Amygdala (tissue), 56 donors: ENCODE data around the gene HMCN1.
"Not testable (repeated sequence)": the region's sequence is repeated elsewhere in the genome, so short reads cannot be mapped to it uniquely, and the experiment has no call there.

Experiments
- DNase-seq, 56 donors: peaks; one replicate each; lab custom pipeline; 2025; lab: John Stamatoyannopoulos, UW

Gene HMCN1

DNA sequence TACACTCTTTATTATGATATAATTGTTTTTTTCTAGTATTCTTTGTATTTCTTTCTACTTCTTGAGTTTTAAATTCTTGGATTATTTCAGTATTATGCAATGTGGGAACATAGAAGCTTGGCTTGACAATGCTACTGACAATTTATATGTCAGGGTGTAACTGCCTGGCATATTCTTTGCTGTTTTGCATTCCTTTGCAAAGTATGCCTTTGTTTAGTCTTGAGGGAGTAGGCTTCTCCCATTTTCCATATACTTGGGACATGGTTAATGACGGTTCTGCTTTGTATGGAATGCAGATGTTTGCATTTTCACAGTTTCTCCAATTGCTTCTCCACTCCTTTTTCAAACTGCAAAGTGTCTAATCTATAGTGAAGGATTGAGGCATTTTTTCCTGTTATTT lies 109.8 kb downstream of the HMCN1 start:
- no peak for DNase-seq

DNA sequence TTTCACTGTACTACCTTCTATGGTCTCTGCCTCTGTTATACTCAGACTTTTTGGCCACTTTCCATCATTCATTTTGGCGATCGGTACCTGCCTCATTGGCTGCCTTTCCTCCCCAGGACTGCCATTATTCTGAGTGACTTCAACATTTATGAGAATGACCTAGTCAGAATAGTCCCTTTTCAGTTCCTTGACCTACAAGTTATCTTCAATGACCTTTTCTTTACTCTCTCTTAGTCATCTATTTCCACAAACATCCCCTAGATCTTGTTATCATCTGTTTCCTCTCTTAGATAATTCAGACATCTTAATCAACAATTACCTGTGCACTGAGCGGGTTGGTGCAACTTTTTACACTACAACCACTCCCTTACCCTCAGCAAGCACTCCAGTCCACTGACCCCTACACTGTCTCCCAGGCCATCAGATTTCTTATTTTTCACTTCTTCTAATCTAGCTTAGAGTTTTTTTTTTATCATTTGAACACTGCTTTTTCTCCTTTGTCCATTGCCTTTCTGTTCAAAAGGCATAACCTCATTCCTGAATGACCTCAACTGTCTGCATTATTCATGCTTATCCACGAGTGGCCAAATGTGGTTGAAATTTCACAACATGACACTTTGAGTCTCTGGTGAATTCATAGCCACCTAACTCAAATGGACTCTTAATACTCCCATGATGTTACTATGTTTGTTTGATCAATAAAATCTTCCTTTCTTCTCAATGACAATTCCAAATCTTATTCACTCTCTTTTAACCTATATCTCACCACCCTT lies 112.7 kb downstream of the HMCN1 start:
- no peak for DNase-seq

DNA sequence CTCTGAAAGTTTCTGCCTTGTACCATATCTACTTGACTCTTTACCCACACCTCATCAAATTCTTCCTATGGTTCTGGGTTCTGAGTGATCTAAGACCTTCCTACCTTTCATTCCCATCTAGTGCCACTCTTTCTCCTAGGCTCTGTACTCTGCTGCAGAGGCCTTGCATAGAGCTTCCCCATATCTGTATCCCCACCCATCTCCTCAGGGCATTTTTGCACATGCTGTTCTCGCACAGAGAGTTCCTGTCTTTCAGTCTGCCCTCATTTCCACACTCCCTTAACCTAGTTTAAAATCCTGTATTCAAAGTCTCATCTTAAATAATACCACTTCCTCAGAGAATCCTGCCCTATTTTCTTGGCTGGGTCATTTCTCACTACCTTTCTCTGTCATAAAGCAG lies 114.8 kb downstream of the HMCN1 start:
- DNase-seq, result no peak

DNA sequence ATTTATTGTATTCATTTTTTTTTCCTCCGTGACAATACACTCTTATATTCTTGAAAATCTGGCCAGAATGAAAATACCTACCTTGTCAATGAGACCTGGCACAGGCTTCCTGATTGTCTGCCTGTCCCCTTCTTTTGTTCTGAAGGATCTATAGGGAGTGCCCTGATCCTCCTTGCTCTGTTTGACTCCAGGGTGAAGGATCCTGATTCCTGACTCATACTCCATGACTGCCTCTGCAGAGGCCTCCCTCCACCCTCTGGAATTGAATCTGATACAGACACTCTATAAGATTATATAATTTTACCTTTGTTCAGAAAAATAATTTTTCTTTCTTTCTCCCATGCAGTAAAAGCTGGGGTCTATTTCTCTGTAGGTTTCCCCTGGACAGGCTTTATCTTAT lies 116.2 kb downstream of the HMCN1 start:
- DNase-seq, result no peak

DNA sequence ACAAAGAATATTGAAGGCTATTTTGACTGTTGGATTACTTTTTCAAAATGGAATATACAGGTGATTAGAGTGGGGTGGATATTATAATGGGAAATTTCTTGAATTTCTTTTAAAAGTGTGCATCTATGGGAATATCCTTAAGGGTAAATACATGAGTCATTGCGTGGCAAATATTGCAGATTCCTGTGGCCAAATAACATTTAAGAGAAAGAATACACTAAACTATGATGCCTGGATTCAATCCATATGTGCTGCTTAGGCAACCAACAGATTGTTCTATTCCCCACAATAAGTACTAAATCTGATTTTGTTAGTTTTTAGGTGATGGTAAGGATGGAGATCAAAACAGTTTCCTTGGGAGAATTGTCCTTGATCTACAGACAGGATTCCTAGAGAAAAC lies 119.5 kb downstream of the HMCN1 start:
- no peak for DNase-seq

DNA sequence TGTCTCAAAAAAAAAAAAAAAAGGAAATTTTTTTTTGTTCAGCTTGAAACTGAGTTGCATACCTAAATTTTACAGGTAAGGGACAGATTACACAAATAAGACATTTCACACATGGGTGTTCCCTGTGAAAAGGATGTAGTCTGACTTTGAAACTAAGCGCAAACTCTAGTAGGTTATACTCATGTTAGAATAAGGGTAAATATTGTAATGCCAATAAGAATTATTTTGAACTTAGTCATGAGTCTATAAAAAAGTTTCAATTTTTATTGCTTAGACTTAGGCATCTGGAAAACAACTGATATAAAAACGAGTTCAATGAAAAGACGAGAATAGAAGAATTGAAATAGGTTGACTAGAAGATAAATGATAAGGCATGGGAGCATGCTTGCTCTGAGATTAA lies 122.3 kb downstream of the HMCN1 start:
- no peak for DNase-seq

DNA sequence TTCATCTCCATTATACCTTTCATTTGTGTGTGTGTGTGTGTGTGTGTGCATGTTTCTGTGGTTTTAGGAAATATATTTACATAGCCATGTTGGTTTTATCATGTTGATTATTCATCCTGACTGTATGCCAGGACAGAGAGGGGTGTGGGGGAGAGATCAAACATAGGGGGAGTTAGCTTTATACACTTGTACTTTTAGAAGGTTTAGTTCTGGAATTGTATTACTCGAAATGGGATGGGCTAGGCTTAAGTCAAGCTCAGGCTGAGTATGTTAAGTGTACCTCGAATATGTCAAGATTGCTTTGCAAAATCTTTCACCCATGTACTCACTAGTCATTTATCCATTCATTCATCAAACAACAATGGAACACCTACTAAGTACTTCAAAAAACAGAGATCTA lies 123.3 kb downstream of the HMCN1 start:
- no peak for DNase-seq

DNA sequence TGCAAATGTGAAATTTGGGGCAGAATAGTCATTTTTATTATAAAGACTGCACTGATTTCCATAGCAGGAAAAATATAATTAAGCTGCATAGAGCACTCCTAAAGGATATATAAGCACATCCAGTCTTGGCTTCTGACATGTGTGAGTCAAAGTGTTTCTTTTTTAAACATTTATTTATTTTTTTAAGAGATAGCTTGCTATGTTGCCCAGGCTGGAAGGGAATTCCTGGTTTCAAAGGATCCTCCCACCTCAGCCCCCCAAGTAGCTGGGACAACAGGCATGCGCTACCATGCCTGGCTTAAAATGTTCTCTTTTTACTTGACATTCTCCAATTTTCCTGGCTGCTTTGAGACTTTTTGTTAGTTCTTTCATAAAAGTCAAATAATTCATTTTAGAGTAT lies 126.1 kb downstream of the HMCN1 start:
- no peak for DNase-seq

DNA sequence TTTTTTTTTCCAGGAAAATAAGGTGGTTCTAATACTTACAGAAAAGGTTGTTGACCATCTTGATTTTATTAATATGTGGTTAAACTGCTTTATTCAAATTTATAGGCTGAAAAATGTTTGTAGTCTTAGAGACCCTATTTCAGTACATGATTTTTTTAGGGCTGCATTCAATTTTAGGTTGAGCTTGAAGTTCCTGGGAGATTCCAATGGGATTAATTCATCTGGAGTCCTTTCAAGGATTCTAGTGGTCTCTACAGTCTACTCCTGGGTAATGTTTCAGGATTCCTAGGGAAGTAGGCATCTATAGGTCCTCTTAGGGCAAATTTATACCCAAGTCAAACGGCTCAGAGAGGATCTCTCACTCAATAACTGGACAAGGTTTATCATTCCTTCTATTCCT lies 126.7 kb downstream of the HMCN1 start:
- DNase-seq, result no peak

DNA sequence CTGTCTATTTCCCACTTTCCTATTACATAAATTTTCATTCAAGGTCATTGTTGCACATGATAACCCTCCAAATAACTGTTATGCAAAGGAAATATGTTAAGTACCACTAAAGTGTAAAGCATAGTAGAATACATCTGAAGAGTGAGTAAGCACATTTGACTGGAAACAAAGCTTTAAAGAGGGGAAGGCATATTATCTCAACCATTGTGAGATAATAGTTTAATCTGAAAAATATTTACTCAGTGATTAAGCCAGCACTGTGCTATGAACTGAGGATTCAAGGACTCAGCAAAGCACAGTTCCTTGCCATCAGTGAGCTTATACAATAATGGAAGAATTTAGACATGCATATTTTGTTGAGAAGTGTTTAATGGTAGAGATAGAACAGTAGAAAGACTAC lies 127.4 kb downstream of the HMCN1 start:
- DNase-seq, result no peak

DNA sequence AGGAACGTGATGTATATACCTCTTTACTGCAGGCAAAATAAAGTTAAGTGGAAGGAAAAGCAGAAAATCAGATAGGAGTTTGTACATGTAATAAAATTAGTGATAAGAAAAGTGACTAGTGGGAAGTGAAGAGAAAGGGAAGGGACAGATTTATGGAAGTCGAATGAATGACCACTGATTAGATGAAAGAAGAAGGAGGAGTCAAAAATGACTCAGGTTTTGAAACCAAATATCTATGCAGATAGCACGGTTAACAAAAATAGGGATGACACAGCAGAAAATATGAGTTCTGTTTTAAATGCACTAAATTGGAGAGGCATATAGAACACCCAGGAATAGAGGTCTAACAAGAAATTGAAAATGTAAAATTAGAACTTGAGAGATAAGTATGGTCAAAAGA lies 128.0 kb downstream of the HMCN1 start:
- no peak for DNase-seq

DNA sequence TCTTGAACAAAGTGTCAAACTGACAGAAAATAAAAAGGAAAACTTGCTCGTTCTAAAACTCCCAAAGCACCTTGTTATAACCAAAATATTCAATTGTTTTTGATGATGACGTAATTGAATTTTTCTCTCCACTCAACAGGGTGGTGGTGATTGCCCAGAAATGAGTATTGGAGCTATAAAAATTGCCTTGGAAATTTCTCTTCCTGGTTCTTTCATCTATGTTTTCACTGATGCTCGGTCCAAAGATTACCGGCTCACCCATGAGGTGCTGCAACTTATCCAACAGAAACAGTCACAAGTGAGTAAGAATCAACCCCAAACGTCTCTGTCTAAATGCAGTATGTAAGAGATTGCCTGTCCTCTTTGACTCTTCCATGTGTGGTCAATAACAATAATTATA lies 130.1 kb downstream of the HMCN1 start:
- DNase-seq, result no peak

DNA sequence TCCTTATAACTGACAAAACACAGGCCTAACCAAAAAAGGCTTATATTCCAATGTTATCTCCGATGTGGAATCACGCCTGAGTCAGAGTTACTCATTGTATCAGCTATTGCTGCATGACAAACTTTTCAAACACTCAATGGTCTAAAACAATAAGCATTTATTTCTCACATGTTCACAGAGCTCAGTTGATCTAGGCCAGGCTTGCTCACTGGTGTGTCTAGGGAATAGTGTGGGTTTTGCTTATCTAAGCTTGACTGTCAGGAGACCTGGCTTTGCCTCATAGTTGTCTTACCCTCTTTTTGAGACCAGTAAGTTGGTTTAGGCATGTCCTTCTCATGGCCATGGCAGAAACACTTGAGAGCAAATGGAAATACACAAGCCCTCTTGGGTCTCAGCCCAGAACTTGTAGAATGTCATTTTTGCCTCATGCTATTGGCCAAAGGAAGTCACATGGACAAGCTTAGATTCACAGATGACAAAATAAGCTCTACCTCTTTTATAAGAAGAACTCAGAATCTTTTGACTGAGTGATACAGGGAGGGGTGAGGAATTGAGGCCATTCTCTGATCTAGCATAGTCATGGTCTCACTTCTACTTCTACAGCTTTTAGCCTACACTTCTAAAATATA lies 130.8 kb downstream of the HMCN1 start:
- DNase-seq, result no peak

DNA sequence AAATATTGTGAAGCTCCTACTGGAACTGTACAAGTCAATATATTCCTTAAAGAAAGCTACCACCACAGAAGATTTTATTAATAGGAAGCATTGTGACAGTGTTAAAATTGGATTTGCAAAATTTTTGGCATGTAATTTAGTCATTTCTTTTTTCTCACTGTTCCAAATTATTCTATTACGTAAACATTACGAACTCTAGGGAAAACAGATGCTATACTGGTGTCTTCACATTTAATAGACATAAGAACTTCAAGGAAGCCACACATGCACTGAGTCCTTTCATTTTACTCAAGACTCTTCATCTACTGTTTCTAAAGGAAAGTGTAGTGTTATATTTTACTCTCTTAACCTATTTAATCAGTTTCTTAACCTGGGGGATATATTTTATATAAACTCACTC lies 135.4 kb downstream of the HMCN1 start:
- no peak for DNase-seq

DNA sequence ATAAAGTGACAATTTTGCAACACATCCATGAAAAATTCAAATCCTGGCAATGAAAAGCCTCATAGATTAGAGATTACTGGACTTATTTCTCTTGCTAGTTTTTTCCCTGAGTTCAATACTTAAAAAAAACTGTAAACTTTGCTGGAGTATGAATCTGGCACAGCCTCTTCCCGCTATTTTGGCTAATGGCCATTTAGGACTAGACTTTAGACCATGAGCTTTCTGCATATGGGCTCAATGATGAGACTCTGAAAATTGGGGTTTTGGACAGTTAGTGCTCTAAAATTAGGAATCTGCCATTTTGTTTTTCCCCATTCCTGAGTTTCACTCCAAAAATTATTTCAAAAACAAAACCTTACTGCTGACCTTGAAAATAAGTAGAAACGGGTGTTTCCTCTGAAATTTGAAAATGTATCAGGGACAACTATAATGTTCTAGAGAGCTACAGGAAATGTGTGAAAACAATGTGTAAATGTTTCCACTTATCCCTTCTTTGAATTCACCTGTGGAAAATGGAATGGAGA lies 137.5 kb downstream of the HMCN1 start:
- no peak for DNase-seq

DNA sequence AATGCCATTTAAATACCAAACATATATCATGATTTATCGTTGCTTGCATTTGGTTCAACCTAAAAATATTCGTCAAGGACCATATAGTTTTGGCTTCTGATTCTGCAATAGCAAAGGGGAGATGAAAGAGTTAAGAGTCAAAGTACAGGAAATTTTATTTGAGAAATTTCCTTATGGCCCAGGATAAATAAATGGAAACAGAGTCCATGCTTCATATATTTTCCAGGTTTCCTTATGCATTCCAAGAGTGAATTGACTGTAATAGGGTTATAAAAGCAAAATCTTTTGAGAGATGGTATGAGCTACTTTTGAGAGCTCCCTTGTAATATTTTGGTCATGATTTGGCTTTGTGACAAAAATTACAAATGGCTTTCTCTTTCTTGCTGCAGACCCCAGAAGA lies 140.1 kb downstream of the HMCN1 start:
- DNase-seq, result no peak

DNA sequence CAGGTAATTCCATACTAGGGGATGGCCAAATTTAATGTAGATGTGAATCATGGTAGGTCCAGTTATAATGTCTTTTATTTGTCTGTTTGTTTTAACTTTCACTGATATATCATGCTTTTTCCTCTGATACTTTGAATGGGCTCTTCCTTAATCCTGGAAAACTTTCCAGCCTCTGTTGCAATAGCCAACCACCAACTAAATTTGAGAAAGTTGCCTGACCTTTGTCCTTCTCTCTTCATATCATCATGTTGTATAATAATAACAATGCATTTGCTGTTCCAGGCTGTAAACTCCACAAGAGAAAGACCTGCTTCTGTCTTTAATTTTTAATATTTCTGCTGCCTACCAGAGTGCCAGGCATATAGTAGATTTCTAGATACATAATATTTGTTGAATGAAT lies 146.1 kb downstream of the HMCN1 start:
- no peak for DNase-seq

DNA sequence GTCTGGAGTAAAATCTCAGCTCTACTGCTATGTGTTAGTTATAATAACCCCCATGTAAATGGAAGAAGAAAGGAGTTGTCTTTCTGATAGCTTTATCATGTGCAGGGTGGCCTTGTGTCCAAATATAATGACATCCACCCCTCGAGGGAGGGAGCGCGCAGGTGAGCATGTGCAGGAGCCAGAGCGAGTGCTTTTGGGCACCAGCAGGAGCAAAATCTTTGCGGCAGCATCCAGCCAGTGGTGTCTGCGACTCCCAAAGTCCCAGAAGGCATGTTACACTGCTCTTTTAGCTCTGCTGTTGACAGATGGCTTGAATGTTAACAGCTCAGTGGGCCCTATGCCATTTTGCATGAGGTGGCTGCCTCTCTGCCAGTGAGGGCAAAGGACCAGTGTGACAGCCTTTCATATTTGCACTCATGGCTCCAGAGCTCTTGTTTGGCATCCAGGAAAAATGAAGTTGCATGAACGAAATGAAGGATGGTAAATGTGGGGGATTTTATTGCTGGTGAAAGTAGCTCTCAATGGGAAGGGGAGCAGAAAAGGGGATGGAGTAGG lies 146.7 kb downstream of the HMCN1 start:
- no peak for DNase-seq

DNA sequence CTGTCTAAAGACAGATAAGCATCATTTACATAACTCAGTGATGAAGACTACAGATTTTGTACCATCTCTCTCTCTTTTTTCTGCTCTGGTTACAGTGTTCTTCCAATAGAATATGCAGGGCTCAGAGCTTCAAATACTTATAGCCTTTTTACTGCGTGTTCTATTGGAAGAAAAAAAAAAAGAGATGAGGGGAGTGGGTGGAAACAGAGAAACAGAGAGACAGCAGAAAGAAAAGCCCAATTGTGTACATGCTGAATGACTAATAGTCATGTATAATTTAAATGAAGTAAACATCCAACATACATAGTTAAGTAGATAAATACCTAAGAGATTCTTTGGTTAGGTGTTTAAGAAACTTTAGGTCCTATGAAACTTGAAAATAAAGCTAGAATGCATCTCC lies 151.9 kb downstream of the HMCN1 start:
- no peak for DNase-seq

DNA sequence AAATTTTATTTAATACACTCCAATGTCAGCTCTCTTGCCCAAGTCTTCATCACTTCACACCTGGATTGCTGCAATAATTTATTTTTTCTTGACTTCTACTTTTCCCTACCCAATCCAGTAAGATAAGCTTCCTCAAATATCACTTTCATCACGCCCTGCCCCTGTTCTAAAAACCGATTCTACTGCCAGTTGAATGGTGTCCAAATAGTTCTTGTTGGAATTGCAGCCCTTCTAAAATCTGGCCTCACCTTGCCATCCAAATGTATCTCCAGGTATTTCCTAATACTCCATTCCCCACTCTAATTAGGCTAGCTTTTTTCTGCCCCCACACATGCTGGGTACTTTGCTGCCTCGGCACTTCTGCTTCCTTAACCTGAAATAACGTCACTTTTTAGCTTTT lies 152.5 kb downstream of the HMCN1 start:
- DNase-seq, result no peak

DNA sequence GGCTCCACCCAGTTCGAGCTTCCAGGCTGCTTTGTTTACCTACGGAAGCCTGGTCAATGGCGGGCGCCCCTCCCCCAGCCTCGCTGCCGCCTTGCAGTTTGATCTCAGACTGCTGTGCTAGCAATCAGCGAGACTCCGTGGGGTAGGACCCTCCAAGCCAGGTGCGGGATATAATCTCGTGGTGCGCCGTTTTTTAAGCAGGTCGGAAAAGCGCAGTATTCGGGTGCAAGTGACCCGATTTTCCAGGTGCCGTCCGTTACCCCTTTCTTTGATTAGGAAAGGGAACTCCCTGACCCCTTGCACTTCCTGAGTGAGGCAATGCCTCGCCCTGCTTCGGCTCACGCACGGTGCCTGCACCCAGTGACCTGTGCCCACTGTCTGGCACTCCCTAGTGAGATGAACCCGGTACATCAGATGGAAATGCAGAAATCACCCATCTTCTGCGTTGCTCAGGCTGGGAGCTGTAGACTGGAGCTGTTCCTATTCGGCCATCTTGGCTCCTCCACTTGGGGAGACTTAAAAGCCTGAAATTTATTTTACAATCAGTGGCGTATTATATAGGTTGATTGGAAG lies 158.7 kb downstream of the HMCN1 start:
- not testable (repeated sequence) for DNase-seq

DNA sequence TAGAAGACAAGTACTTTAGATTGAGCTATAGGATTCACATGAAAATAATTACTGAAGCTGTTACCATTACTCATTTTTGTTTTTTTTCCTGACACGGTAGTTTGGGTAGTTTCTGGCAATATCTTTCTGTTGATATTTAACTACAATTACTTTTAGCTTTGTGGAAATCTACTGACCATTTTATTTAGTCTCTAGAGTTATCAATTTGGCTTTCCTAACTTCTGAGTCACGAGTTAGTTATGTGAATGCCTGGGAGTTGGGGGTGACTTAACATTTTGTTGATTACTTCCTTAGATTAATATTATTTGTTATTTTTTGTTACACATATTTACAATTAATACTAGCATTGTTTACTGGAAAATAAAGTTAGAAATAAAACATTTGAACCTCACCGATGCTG lies 160.6 kb downstream of the HMCN1 start:
- no peak for DNase-seq
